Fibroblast of lung (primary cell): ENCODE measurements around the gene SRPK2. TPM values are rescaled to one million over a fixed set of nuclear protein-coding genes. Genes with fewer than 3 reads are reported as not detected.

Experiments
- DNase-seq, 2 donors: peaks; one replicate each; pipeline versions ENCODE4 v3.0.0 to v3.0.0-alpha.2; 2010; ENCODE audit warnings: low read depth in 2 of 2
- H2AFZ ChIP-seq: 2 replicates; pipeline ENCODE4 v1.5.1; 2012; ENCODE audit warnings: low read length, control low read depth, inconsistent platforms
- H3K27ac ChIP-seq: 2 replicates; pipeline ENCODE4 v1.5.1; 2011; ENCODE audit warnings: low read length, control low read depth; ENCODE audit not compliant: insufficient read depth
- H3K27me3 ChIP-seq: 2 replicates; pipeline ENCODE4 v1.5.1; 2011; ENCODE audit warnings: mild to moderate bottlenecking, low read length; ENCODE audit not compliant: control insufficient read depth, insufficient read depth
- H3K36me3 ChIP-seq: 2 replicates; pipeline ENCODE4 v1.5.1; 2011; ENCODE audit warnings: low read length; ENCODE audit not compliant: control insufficient read depth, insufficient read depth
- H3K4me1 ChIP-seq: 2 replicates; pipeline ENCODE4 v1.5.1; 2011; ENCODE audit warnings: low read length; ENCODE audit not compliant: control insufficient read depth, insufficient read depth; ENCODE audit errors: extremely low read depth
- H3K4me2 ChIP-seq: 2 replicates; pipeline ENCODE4 v1.5.1; 2011; ENCODE audit warnings: low read length, control low read depth; ENCODE audit not compliant: insufficient read depth; ENCODE audit errors: extremely low read depth
- H3K4me3 ChIP-seq, 4 experiments: fragments of 200-600 bp in 1 of 4; sonication (generic) in 1 of 4; replicated peaks in 1 of 4; 2 replicates each; pipeline ENCODE4 v1.5.1; 2011 to 2016; ENCODE audit warnings: low read length in 4 of 4, low read depth in 3 of 4, mild to moderate bottlenecking in 3 of 4, control low read depth in 2 of 4, inconsistent platforms in 1 of 4, mixed read lengths in 1 of 4; ENCODE audit not compliant: insufficient read depth in 1 of 4; ENCODE audit errors: control extremely low read depth in 1 of 4
- H3K79me2 ChIP-seq: 2 replicates; pipeline ENCODE4 v1.5.1; 2012; ENCODE audit warnings: mild to moderate bottlenecking, low read length, inconsistent platforms; ENCODE audit not compliant: control insufficient read depth, insufficient read depth
- H3K9ac ChIP-seq: 2 replicates; pipeline ENCODE4 v1.5.1; 2011; ENCODE audit warnings: mild to moderate bottlenecking, low read length, control low read depth; ENCODE audit not compliant: insufficient read depth
- H3K9me3 ChIP-seq: 2 replicates; pipeline ENCODE4 v1.5.1; 2012; ENCODE audit warnings: low read depth, low read length; ENCODE audit not compliant: control insufficient read depth, insufficient read depth
- H4K20me1 ChIP-seq: 2 replicates; pipeline ENCODE4 v1.5.1; 2011; ENCODE audit warnings: low read length; ENCODE audit not compliant: control insufficient read depth, insufficient read depth; ENCODE audit errors: extremely low read depth
- CTCF ChIP-seq, 2 donors: IDR thresholded peaks in 1 of 2; conservative IDR thresholded peaks in 1 of 2; 1 replicate in 1 of 2; 2 replicates in 1 of 2; pipeline ENCODE4 v1.5.1; 2011 to 2012; ENCODE audit warnings: low read length in 2 of 2, control low read depth in 1 of 2, inconsistent platforms in 1 of 2, low read depth in 1 of 2, mild to moderate bottlenecking in 1 of 2
- EZH2 ChIP-seq: IDR thresholded peaks from 2 replicates; pipeline ENCODE4 v1.5.1; 2012; ENCODE audit warnings: low read length, control low read depth, mild to moderate bottlenecking; ENCODE audit errors: missing control alignments
- polyA plus RNA-seq, 2 donors: library from polyadenylated mRNA; depleted of rRNA in 1 of 2; stranded (reverse) in 1 of 2; unstranded in 1 of 2; fragments of >200 nt; gene quantifications; 2 replicates each; pipeline ENCODE4 v1.2.1, GENCODE V29; 2011 to 2012; ENCODE audit warnings: missing spikeins in 1 of 2
- total RNA-seq: library from RNA; depleted of rRNA; stranded (reverse); fragments of >200 nt; gene quantifications from 2 replicates; pipeline ENCODE4 v1.2.1, GENCODE V29; 2014

Gene SRPK2
- total and polyA plus RNA-seq, 2 donors (not counting 1 experiment from before 2014, with no cell fraction given): 27.8 to 61.8 TPM

- Histone ChIP-seq H3K9ac (no peak overlapping the region), H2AFZ (no peak overlapping the region), H3K27me3 (no peaks in the 10 kb centered on the region), H3K4me1 (peaks cover 2% of the 10 kb centered on the region), H3K27ac (no peak overlapping the region), H3K36me3 (no peaks in the 10 kb centered on the region), H3K4me3 (no peak overlapping the region), H4K20me1 (no peaks in the 10 kb centered on the region), H3K4me2 (no peak overlapping the region), H3K79me2 (no peaks in the 10 kb centered on the region), H3K9me3 (no peaks in the 10 kb centered on the region)
- no peak for DNase-seq
- TF ChIP-seq EZH2: no peak
- no peak for TF ChIP-seq CTCF (conservative IDR thresholded peaks at IDR 0.05 in 1 of 2, IDR thresholded peaks at IDR 0.05 in 1 of 2; ENCODE audit: low read depth in 1 of 2, low read length in 2 of 2)
Observed at GRCh38 chr7:105154084-105154483, 234.6 kb downstream of the SRPK2 start.

GRCh38 chr7:105153531-105153930 lies 235.2 kb downstream of the SRPK2 start:
- Histone ChIP-seq H2AFZ (no peak overlapping the region), H4K20me1 (no peaks in the 10 kb centered on the region), H3K4me1 (peaks cover 2% of the 10 kb centered on the region), H3K27me3 (no peaks in the 10 kb centered on the region), H3K4me3 (no peak overlapping the region), H3K9me3 (no peaks in the 10 kb centered on the region), H3K9ac (no peak overlapping the region), H3K79me2 (no peaks in the 10 kb centered on the region), H3K4me2 (no peak overlapping the region), H3K27ac (no peak overlapping the region), H3K36me3 (no peaks in the 10 kb centered on the region)
- TF ChIP-seq EZH2 (no peak), CTCF (conservative IDR thresholded peaks at IDR 0.05 in 1 of 2, IDR thresholded peaks at IDR 0.05 in 1 of 2; ENCODE audit: low read depth in 1 of 2, low read length in 2 of 2) (no peak)
- no peak for DNase-seq

GRCh38 chr7:105151152-105151551 lies 237.6 kb downstream of the SRPK2 start:
- Histone ChIP-seq H3K4me2 (no peak overlapping the region), H3K9ac (no peak overlapping the region), H2AFZ (no peak overlapping the region), H3K27me3 (no peaks in the 10 kb centered on the region), H3K36me3 (no peaks in the 10 kb centered on the region), H3K4me1 (peaks cover 2% of the 10 kb centered on the region), H3K79me2 (no peaks in the 10 kb centered on the region), H3K4me3 (no peak overlapping the region), H3K27ac (no peak overlapping the region), H3K9me3 (no peaks in the 10 kb centered on the region), H4K20me1 (no peaks in the 10 kb centered on the region)
- DNase-seq: no peak
- TF ChIP-seq EZH2 (no peak), CTCF (conservative IDR thresholded peaks at IDR 0.05 in 1 of 2, IDR thresholded peaks at IDR 0.05 in 1 of 2; ENCODE audit: low read depth in 1 of 2, low read length in 2 of 2) (no peak)
